Measurements from ENCODE around the gene PTGS1. TPM values are rescaled to one million over a fixed set of nuclear protein-coding genes. Genes with fewer than 3 reads are reported as not detected.

The PTGS1 gene
- total and polyA plus RNA-seq, 4 donors, result 2.9 to 12.8 (median 5.0) TPM

GRCh38 chr9:122347348-122348287, 23.2 kb upstream of the PTGS1 start:
- Histone ChIP-seq H3K27ac (ENCODE audit: low read depth in 1 of 2, low read length in 1 of 2) (peak overlapping the region in 1 of 2 donors; percentile 78), H3K4me1 (ENCODE audit: control insufficient read depth in 5 of 5, insufficient read depth in 5 of 5, low read length in 5 of 5) (peaks cover 0 to 9% (median 0%) of the 10 kb centered on the region in 5 donors), H3K27me3 (ENCODE audit: control insufficient read depth in 3 of 3, insufficient read depth in 3 of 3, low read length in 2 of 3) (peaks cover 0 to 15% (median 14%) of the 10 kb centered on the region in 3 donors), H3K9ac (ENCODE audit: insufficient read depth in 1 of 2, low read length in 2 of 2) (peak overlapping the region in 1 of 2 donors; percentile 19), H3K4me3 (no peak overlapping the region), H3K9me3 (ENCODE audit: control insufficient read depth in 4 of 4, insufficient read depth in 3 of 4, low read length in 3 of 4) (peaks cover 0 to 2% (median 0%) of the 10 kb centered on the region in 4 donors), H3K36me3 (ENCODE audit: control insufficient read depth in 4 of 4, insufficient read depth in 4 of 4, low read length in 4 of 4) (no peaks in the 10 kb centered on the region)
- ATAC-seq (ENCODE audit: insufficient read depth, low FRiP score) (no peak), DNase-seq (no peak)
- WGBS, 2 donors, result 40 to 43% methylated on average over 16 of the region's 16 CpGs
- TF ChIP-seq, protein P1, sequence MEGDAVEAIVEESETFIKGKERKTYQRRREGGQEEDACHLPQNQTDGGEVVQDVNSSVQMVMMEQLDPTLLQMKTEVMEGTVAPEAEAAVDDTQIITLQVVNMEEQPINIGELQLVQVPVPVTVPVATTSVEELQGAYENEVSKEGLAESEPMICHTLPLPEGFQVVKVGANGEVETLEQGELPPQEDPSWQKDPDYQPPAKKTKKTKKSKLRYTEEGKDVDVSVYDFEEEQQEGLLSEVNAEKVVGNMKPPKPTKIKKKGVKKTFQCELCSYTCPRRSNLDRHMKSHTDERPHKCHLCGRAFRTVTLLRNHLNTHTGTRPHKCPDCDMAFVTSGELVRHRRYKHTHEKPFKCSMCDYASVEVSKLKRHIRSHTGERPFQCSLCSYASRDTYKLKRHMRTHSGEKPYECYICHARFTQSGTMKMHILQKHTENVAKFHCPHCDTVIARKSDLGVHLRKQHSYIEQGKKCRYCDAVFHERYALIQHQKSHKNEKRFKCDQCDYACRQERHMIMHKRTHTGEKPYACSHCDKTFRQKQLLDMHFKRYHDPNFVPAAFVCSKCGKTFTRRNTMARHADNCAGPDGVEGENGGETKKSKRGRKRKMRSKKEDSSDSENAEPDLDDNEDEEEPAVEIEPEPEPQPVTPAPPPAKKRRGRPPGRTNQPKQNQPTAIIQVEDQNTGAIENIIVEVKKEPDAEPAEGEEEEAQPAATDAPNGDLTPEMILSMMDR (IDR thresholded peaks at IDR 0.05; ENCODE audit: control extremely low read depth, extremely low read depth), result no peak

DNA sequence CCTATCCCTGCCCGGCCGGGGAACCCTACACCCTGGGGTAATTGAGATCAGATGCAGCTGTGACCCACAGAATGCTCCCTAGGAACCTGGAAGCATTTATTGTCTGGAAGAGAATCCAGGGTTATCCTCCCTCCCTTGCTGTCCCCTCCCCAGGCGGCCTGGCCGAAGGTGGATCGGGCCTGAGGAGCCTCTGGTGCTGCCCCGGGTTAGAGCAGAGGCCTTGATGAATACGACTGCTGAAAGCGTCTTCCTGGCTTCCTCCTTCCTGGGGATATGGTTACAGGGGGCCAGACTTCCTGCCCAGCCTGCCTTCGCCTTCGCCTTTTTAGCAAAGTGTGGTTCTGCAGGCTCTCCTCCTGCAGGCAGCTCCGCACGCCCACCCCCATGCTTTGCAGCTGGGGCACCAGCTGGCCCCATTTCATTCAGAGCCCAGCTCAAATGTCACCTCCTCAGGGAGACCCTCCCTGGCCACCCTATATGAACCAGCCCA, 22.5 kb upstream of the PTGS1 start:
- ATAC-seq (ENCODE audit: insufficient read depth, low FRiP score), result no peak
- no peak for DNase-seq
- Histone ChIP-seq H3K27ac (ENCODE audit: low read depth in 1 of 2, low read length in 1 of 2) (peak overlapping the region in 1 of 2 donors; percentile 54), H3K36me3 (ENCODE audit: control insufficient read depth in 4 of 4, insufficient read depth in 4 of 4, low read length in 4 of 4) (no peaks in the 10 kb centered on the region), H3K4me3 (no peak overlapping the region), H3K4me1 (ENCODE audit: control insufficient read depth in 5 of 5, insufficient read depth in 5 of 5, low read length in 5 of 5) (peaks cover 0 to 9% (median 0%) of the 10 kb centered on the region in 5 donors), H3K9ac (ENCODE audit: insufficient read depth in 1 of 2, low read length in 2 of 2) (no peak overlapping the region), H3K27me3 (ENCODE audit: control insufficient read depth in 3 of 3, insufficient read depth in 3 of 3, low read length in 2 of 3) (peaks cover 0 to 15% (median 14%) of the 10 kb centered on the region in 3 donors), H3K9me3 (ENCODE audit: control insufficient read depth in 4 of 4, insufficient read depth in 3 of 4, low read length in 3 of 4) (peaks cover 0 to 2% (median 0%) of the 10 kb centered on the region in 4 donors)
- 36 to 48% methylated on average over 12 of the region's 12 CpGs for WGBS, 2 donors
- TF ChIP-seq, protein P1 (IDR thresholded peaks at IDR 0.05; ENCODE audit: control extremely low read depth, extremely low read depth), result no peak

GRCh38 chr9:122348791-122349190, 22.0 kb upstream of the PTGS1 start:
- ATAC-seq (ENCODE audit: insufficient read depth, low FRiP score), result no peak
- Histone ChIP-seq H3K4me1 (ENCODE audit: control insufficient read depth in 5 of 5, insufficient read depth in 5 of 5, low read length in 5 of 5) (peaks cover 0 to 9% (median 0%) of the 10 kb centered on the region in 5 donors), H3K27me3 (ENCODE audit: control insufficient read depth in 3 of 3, insufficient read depth in 3 of 3, low read length in 2 of 3) (peaks cover 0 to 15% (median 14%) of the 10 kb centered on the region in 3 donors), H3K9me3 (ENCODE audit: control insufficient read depth in 4 of 4, insufficient read depth in 3 of 4, low read length in 3 of 4) (peaks cover 0 to 2% (median 0%) of the 10 kb centered on the region in 4 donors), H3K27ac (ENCODE audit: low read depth in 1 of 2, low read length in 1 of 2) (peak overlapping the region in 1 of 2 donors; percentile 54), H3K9ac (ENCODE audit: insufficient read depth in 1 of 2, low read length in 2 of 2) (peak overlapping the region in 1 of 2 donors; percentile 13), H3K36me3 (ENCODE audit: control insufficient read depth in 4 of 4, insufficient read depth in 4 of 4, low read length in 4 of 4) (no peaks in the 10 kb centered on the region), H3K4me3 (no peak overlapping the region)
- 48 to 49% methylated on average over 2 of the region's 2 CpGs for WGBS, 2 donors
- TF ChIP-seq, protein P1 (IDR thresholded peaks at IDR 0.05; ENCODE audit: control extremely low read depth, extremely low read depth), result no peak
- no peak for DNase-seq
